OCI-LY7 (cell line): ENCODE measurements around the gene POLD3. TPM values are rescaled to one million over a fixed set of nuclear protein-coding genes. Genes with fewer than 3 reads are reported as not detected.

ENCODE experiments used
- BruUV-seq: library from RNA; stranded (reverse); fragments of 400-500 nt; replicated peaks from 2 replicates; lab custom pipeline; 2021; lab: Mats Ljungman, UMichigan
- CTCF ChIA-PET: fragments of 300-600 bp; sonication (Branson Sonifier 250); formaldehyde crosslinking; loops from one replicate; lab custom pipeline; 2022; ENCODE audit warnings: antibody characterized with exemption; ENCODE audit not compliant: unreplicated experiment; lab: Charles Lee
- POLR2A ChIA-PET: fragments of 300-600 bp; sonication (Branson Sonifier 250); formaldehyde crosslinking; loops from one replicate; lab custom pipeline; 2022; ENCODE audit warnings: antibody characterized with exemption; lab: Charles Lee
- DNase-seq: peaks from one replicate; pipeline ENCODE4 v3.0.0-alpha.2; 2015; ENCODE audit warnings: low spot score
- H2AFZ ChIP-seq: fragments of 200-600 bp; sonication (generic), shearing (Covaris generic); 2 replicates; pipeline ENCODE4 v1.6.1; 2014; ENCODE audit warnings: mild to moderate bottlenecking, antibody characterized with exemption, low read length, moderate library complexity
- H3K27ac ChIP-seq: fragments of 200-600 bp; sonication (generic); 2 replicates; pipeline ENCODE4 v1.5.1; 2014; ENCODE audit warnings: mixed run types, low read depth, mild to moderate bottlenecking, moderate library complexity, low read length, inconsistent platforms; ENCODE audit not compliant: poor library complexity, severe bottlenecking
- H3K36me3 ChIP-seq: fragments of 200-600 bp; sonication (generic); 2 replicates; pipeline ENCODE4 v1.6.1; 2014; ENCODE audit warnings: mild to moderate bottlenecking, antibody characterized with exemption, low read length, moderate library complexity, mixed read lengths; ENCODE audit not compliant: insufficient read depth
- H3K4me1 ChIP-seq: fragments of 200-600 bp; sonication (generic); 2 replicates; pipeline ENCODE4 v1.5.1; 2014; ENCODE audit warnings: mild to moderate bottlenecking, low read length; ENCODE audit not compliant: insufficient read depth, poor library complexity, severe bottlenecking
- H3K4me2 ChIP-seq: fragments of 200-600 bp; sonication (generic); 2 replicates; pipeline ENCODE4 v1.6.1; 2014; ENCODE audit warnings: mild to moderate bottlenecking, low read length
- H3K4me3 ChIP-seq: fragments of 200-600 bp; sonication (generic); 2 replicates; pipeline ENCODE4 v1.5.1; 2014; ENCODE audit warnings: mild to moderate bottlenecking, low read depth, low read length; ENCODE audit not compliant: poor library complexity, severe bottlenecking
- H3K79me2 ChIP-seq: fragments of 200-600 bp; sonication (generic); 2 replicates; pipeline ENCODE4 v1.6.1; 2016; ENCODE audit warnings: low read depth, mild to moderate bottlenecking, low read length, moderate library complexity, mixed read lengths; ENCODE audit not compliant: insufficient read depth
- H3K9me2 ChIP-seq: fragments of 200-600 bp; sonication (generic); 2 replicates; pipeline ENCODE4 v1.6.1; 2016; ENCODE audit warnings: mild to moderate bottlenecking, low read length, mixed read lengths; ENCODE audit not compliant: insufficient read depth
- H3K9me3 ChIP-seq: fragments of 200-600 bp; sonication (generic); 2 replicates; pipeline ENCODE4 v1.6.1; 2014; ENCODE audit warnings: mild to moderate bottlenecking, mixed run types, low read length, mixed read lengths
- H4K20me1 ChIP-seq: fragments of 200-600 bp; sonication (generic); 2 replicates; pipeline ENCODE4 v1.6.1; 2014; ENCODE audit warnings: mild to moderate bottlenecking, antibody characterized with exemption, low read length, moderate library complexity, mixed read lengths; ENCODE audit not compliant: insufficient read depth
- CTCF ChIP-seq: fragments of 200-600 bp; sonication (generic); conservative IDR thresholded peaks from 2 replicates; pipeline ENCODE4 v1.5.1; 2014; ENCODE audit warnings: mild to moderate bottlenecking, antibody characterized with exemption, low read length, moderate library complexity, mixed read lengths
- EZH2phosphoT487 ChIP-seq: fragments of 200-600 bp; sonication (generic); IDR thresholded peaks from 2 replicates; pipeline ENCODE4 v1.6.1; 2018; ENCODE audit warnings: low read depth, borderline replicate concordance, mild to moderate bottlenecking, mixed run types, antibody characterized with exemption, low read length, moderate library complexity, mixed read lengths
- intact Hi-C: fragments of 100-400 bp; cut with micrococcal nuclease; formaldehyde crosslinking; loops from one replicate; pipeline ENCODE4 v1.10.0; 2022; ENCODE audit not compliant: unreplicated experiment
- total RNA-seq, 2 experiments: library from RNA; depleted of rRNA in 1 of 2; stranded (reverse); fragments of >200 nt in 1 of 2; shearing (Covaris generic) in 1 of 2; gene quantifications; 2 replicates each; pipeline ENCODE4 v1.2.3, GENCODE V29; 2014 to 2022

Gene POLD3
- total RNA-seq, 2 experiments from 2014 or later, result 38.8 to 39.3 TPM

- ChIA-PET CTCF (no interaction called here), POLR2A (no interaction called here)
- Histone ChIP-seq H3K36me3 (peaks cover 100% of the 10 kb centered on the region), H3K4me3 (no peak overlapping the region), H3K27ac (no peak overlapping the region), H3K4me2 (no peak overlapping the region), H3K4me1 (no peaks in the 10 kb centered on the region), H3K9me3 (no peaks in the 10 kb centered on the region), H4K20me1 (no peaks in the 10 kb centered on the region), H3K79me2 (no peaks in the 10 kb centered on the region), H3K9me2 (no peaks in the 10 kb centered on the region), H2AFZ (no peak overlapping the region)
- no peak for DNase-seq
- TF ChIP-seq CTCF (no peak), EZH2phosphoT487 (no peak)
- BruUV-seq, result no TSS peak
- intact Hi-C loops, result no loop called here
These were observed 47.2 kb downstream of the POLD3 start for GRCh38 chr11:74639533-74639932.

GRCh38 chr11:74641289-74641688 lies 48.9 kb downstream of the POLD3 start:
- H3K79me2 ChIP-seq, result no peaks in the 10 kb centered on the region
- ChIA-PET CTCF (no interaction called here), POLR2A (interaction anchor here (0.7 kb wide), 1 partner anchor 500 kb away, joined by 3 read pairs; no protein-coding TSS in a partner anchor)
- H3K9me3 ChIP-seq, result no peaks in the 10 kb centered on the region
- H3K27ac ChIP-seq, result no peak overlapping the region
- H3K9me2 ChIP-seq, result no peaks in the 10 kb centered on the region
- H2AFZ ChIP-seq, result no peak overlapping the region
- H3K4me2 ChIP-seq, result no peak overlapping the region
- TF ChIP-seq CTCF, result no peak
- no peak for TF ChIP-seq EZH2phosphoT487
- H3K4me1 ChIP-seq, result no peaks in the 10 kb centered on the region
- intact Hi-C loops, result no loop called here
- H3K36me3 ChIP-seq, result peaks cover 97% of the 10 kb centered on the region
- no peak overlapping the region for H3K4me3 ChIP-seq
- H4K20me1 ChIP-seq, result no peaks in the 10 kb centered on the region
- no TSS peak for BruUV-seq
- no peak for DNase-seq

- TF ChIP-seq CTCF (no peak), EZH2phosphoT487 (no peak)
- no peaks in the 10 kb centered on the region for H4K20me1 ChIP-seq
- POLR2A ChIA-PET, result interaction anchor here (0.7 kb wide), 1 partner anchor 500 kb away, joined by 3 read pairs; no protein-coding TSS in a partner anchor
- peaks cover 97% of the 10 kb centered on the region for H3K36me3 ChIP-seq
- intact Hi-C loops, result no loop called here
- H3K79me2 ChIP-seq, result no peaks in the 10 kb centered on the region
- no peak overlapping the region for H3K4me3 ChIP-seq
- no peaks in the 10 kb centered on the region for H3K4me1 ChIP-seq
- no peaks in the 10 kb centered on the region for H3K9me3 ChIP-seq
- H3K9me2 ChIP-seq, result no peaks in the 10 kb centered on the region
- no peak for DNase-seq
- H3K27ac ChIP-seq, result no peak overlapping the region
- no peak overlapping the region for H3K4me2 ChIP-seq
- H2AFZ ChIP-seq, result no peak overlapping the region
- CTCF ChIA-PET, result no interaction called here
- TSS peak; percentile 48 for BruUV-seq
These were observed 49.5 kb downstream of the POLD3 start for GRCh38 chr11:74641905-74642304.
